HEK293 (cell line): ENCODE results near the gene RUVBL1.

Source experiments
- CTCF ChIA-PET: fragments of 350-600 bp; formaldehyde crosslinking; extraction: SDS; loops from one replicate; lab custom pipeline; 2021; ENCODE audit warnings: antibody characterized with exemption; lab: Yijun Ruan, JAX
- POLR2A ChIA-PET: fragments of 300-600 bp; formaldehyde crosslinking; extraction: SDS; loops from one replicate; lab custom pipeline; 2020; ENCODE audit warnings: antibody characterized with exemption, inconsistent platforms; lab: Yijun Ruan, JAX
- H3K27ac ChIP-seq: fragments of 200-500 bp; sonication (Bioruptor generic); 2 replicates; pipeline ENCODE4 v1.5.1; 2014; ENCODE audit warnings: low read depth, low read length, control low read depth, inconsistent platforms; ENCODE audit errors: extremely low read depth
- H3K36me3 ChIP-seq, 2 experiments: fragments of 200-500 bp in 1 of 2; sonication (Bioruptor generic) in 1 of 2; 1 replicate in 1 of 2; 2 replicates in 1 of 2; pipeline ENCODE4 v1.5.1; 2014 to 2017; ENCODE audit warnings: inconsistent platforms in 2 of 2, low read length in 2 of 2; ENCODE audit not compliant: control insufficient read depth in 2 of 2, insufficient read depth in 1 of 2
- H3K4me1 ChIP-seq: fragments of 200-500 bp; sonication (Bioruptor generic); 2 replicates; pipeline ENCODE4 v1.5.1; 2014; ENCODE audit warnings: mild to moderate bottlenecking, low read length, inconsistent platforms; ENCODE audit not compliant: control insufficient read depth, insufficient read depth
- H3K4me3 ChIP-seq: 2 replicates; pipeline ENCODE4 v1.5.1; 2011; ENCODE audit warnings: low read depth, mild to moderate bottlenecking, control low read depth, low read length, moderate library complexity
- H3K9me3 ChIP-seq: fragments of 200-500 bp; sonication (Bioruptor generic); 2 replicates; pipeline ENCODE4 v1.5.1; 2014; ENCODE audit warnings: low read depth, low read length, inconsistent platforms; ENCODE audit not compliant: control insufficient read depth, insufficient read depth
- AEBP2 ChIP-seq: fragments of 450-650 bp; formaldehyde crosslinking; IDR thresholded peaks from 2 replicates; pipeline ENCODE4 v1.5.1; 2016; ENCODE audit warnings: missing biosample characterization, missing genetic modification characterization, borderline replicate concordance
- BCL6B ChIP-seq: fragments of 450-650 bp; formaldehyde crosslinking; IDR thresholded peaks from 2 replicates; pipeline ENCODE4 v1.5.1; 2017; ENCODE audit warnings: missing biosample characterization, missing genetic modification characterization
- MZF1 ChIP-seq: fragments of 450-650 bp; formaldehyde crosslinking; IDR thresholded peaks from 2 replicates; pipeline ENCODE4 v1.5.1; 2017; ENCODE audit warnings: missing biosample characterization, missing genetic modification characterization, borderline replicate concordance
- PBX3 ChIP-seq: sonication (generic); formaldehyde crosslinking; IDR thresholded peaks from 2 replicates; pipeline ENCODE4 v1.8.1; 2022; ENCODE audit warnings: mild to moderate bottlenecking, moderate library complexity, missing genetic modification reagents
- SETDB1 ChIP-seq: IDR thresholded peaks from one replicate; pipeline ENCODE4 v1.6.1; 2017; ENCODE audit warnings: mild to moderate bottlenecking, low read length, moderate library complexity, mixed read lengths; ENCODE audit not compliant: insufficient read length
- ZBTB21 ChIP-seq: fragments of 450-650 bp; formaldehyde crosslinking; IDR thresholded peaks from 2 replicates; pipeline ENCODE4 v1.5.1; 2017; ENCODE audit warnings: missing biosample characterization, missing genetic modification characterization
- ZBTB26 ChIP-seq: fragments of 450-650 bp; formaldehyde crosslinking; optimal IDR thresholded peaks from 2 replicates; pipeline ENCODE3; 2016; ENCODE audit warnings: missing biosample characterization, mild to moderate bottlenecking, missing genetic modification characterization
- ZNF132 ChIP-seq: fragments of 450-650 bp; formaldehyde crosslinking; IDR thresholded peaks from 2 replicates; pipeline ENCODE4 v1.5.1; 2017; ENCODE audit warnings: missing biosample characterization, missing genetic modification characterization, borderline replicate concordance
- ZNF24 ChIP-seq: fragments of 450-650 bp; formaldehyde crosslinking; IDR thresholded peaks from 2 replicates; pipeline ENCODE4 v1.5.1; 2016; ENCODE audit warnings: missing biosample characterization, missing genetic modification characterization
- ZNF26 ChIP-seq: fragments of 450-650 bp; formaldehyde crosslinking; IDR thresholded peaks from 2 replicates; pipeline ENCODE4 v1.5.1; 2016; ENCODE audit warnings: missing biosample characterization, missing genetic modification characterization
- ZNF341 ChIP-seq: fragments of 450-650 bp; formaldehyde crosslinking; IDR thresholded peaks from 2 replicates; pipeline ENCODE4; 2016; ENCODE audit warnings: low read depth, missing biosample characterization, missing genetic modification characterization
- ZNF354C ChIP-seq: fragments of 450-650 bp; formaldehyde crosslinking; IDR thresholded peaks from 2 replicates; pipeline ENCODE4 v1.5.1; 2016; ENCODE audit warnings: missing biosample characterization, missing genetic modification characterization, low read depth, borderline replicate concordance
- ZNF416 ChIP-seq: fragments of 450-650 bp; formaldehyde crosslinking; IDR thresholded peaks from 2 replicates; pipeline ENCODE4 v1.5.1; 2016; ENCODE audit warnings: missing biosample characterization, missing genetic modification characterization
- ZNF473 ChIP-seq: fragments of 450-650 bp; formaldehyde crosslinking; IDR thresholded peaks from 2 replicates; pipeline ENCODE4 v1.5.1; 2017; ENCODE audit warnings: missing biosample characterization, missing genetic modification characterization
- ZNF513 ChIP-seq: fragments of 450-650 bp; IDR thresholded peaks from 2 replicates; pipeline ENCODE4 v1.5.1; 2018; ENCODE audit warnings: missing biosample characterization, missing genetic modification characterization
- ZNF514 ChIP-seq: fragments of 450-650 bp; formaldehyde crosslinking; IDR thresholded peaks from 2 replicates; pipeline ENCODE4 v1.5.1; 2016; ENCODE audit warnings: missing biosample characterization, missing genetic modification characterization
- ZNF639 ChIP-seq: fragments of 450-650 bp; formaldehyde crosslinking; IDR thresholded peaks from 2 replicates; pipeline ENCODE4 v1.5.1; 2016; ENCODE audit warnings: missing biosample characterization, missing genetic modification characterization
- ZNF654 ChIP-seq: fragments of 450-650 bp; formaldehyde crosslinking; IDR thresholded peaks from 2 replicates; pipeline ENCODE4 v1.5.1; 2016; ENCODE audit warnings: low read depth, missing biosample characterization, missing genetic modification characterization
- ZNF707 ChIP-seq: fragments of 450-650 bp; formaldehyde crosslinking; IDR thresholded peaks from 2 replicates; pipeline ENCODE4 v1.5.1; 2016; ENCODE audit warnings: missing biosample characterization, missing genetic modification characterization
- ZSCAN5A ChIP-seq: fragments of 450-650 bp; formaldehyde crosslinking; IDR thresholded peaks from 2 replicates; pipeline ENCODE4 v1.5.1; 2016; ENCODE audit warnings: missing biosample characterization, missing genetic modification characterization

Gene RUVBL1

GRCh38 chr3:128111147-128111546 is 12.5 kb downstream of the RUVBL1 start:
- POLR2A ChIA-PET, result no interaction called here

More at GRCh38 chr3:128111147-128111546, 12.5 kb downstream of the RUVBL1 start:
- H3K4me1 ChIP-seq, result peaks cover 3% of the 10 kb centered on the region
- H3K9me3 ChIP-seq, result no peaks in the 10 kb centered on the region
- H3K27ac ChIP-seq, result no peak overlapping the region
- peaks cover 10 to 85% of the 10 kb centered on the region in 2 experiments; a peak in 2 of 3 replicates for H3K36me3 ChIP-seq
- CTCF ChIA-PET, result interaction anchor here (1.2 kb wide), 1 partner anchor 22 kb away, joined by 4 read pairs; no protein-coding TSS in a partner anchor
- TF ChIP-seq SETDB1 (no peak), ZNF132 (tag by site-specific recombination) (no peak), ZNF416 (no peak), ZNF354C (tag by site-specific recombination) (no peak), PBX3 (CRISPR knock-in tag) (no peak), ZNF24 (tag by site-specific recombination) (no peak), ZNF654 (tag by site-specific recombination) (no peak), ZNF473 (tag by site-specific recombination) (no peak), ZNF341 (tag by site-specific recombination) (no peak), ZSCAN5A (tag by site-specific recombination) (no peak), AEBP2 (tag by site-specific recombination) (no peak), ZBTB21 (tag by site-specific recombination) (no peak), ZNF514 (tag by site-specific recombination) (no peak), ZBTB26 (tag by site-specific recombination) (no peak), BCL6B (tag by site-specific recombination) (no peak), MZF1 (tag by site-specific recombination) (no peak), ZNF707 (tag by site-specific recombination) (no peak), ZNF26 (no peak), ZNF513 (tag by site-specific recombination) (no peak), ZNF639 (tag by site-specific recombination) (no peak)
- H3K4me3 ChIP-seq, result no peak overlapping the region
